AG08396 (cell line): Measurements from ENCODE around the gene SEPTIN10.
A peak's percentile ranks its signal among the peaks of the same experiment; 100 is the strongest.

Source experiments
- DNase-seq: peaks from one replicate; pipeline ENCODE4 v3.0.0; 2012; ENCODE audit warnings: low spot score, mixed read lengths

Gene SEPTIN10

GRCh38 chr2:109521233-109522062 lies 92.3 kb downstream of the SEPTIN10 start:
- DNase-seq, result no peak

GRCh38 chr2:109519513-109519912 lies 94.3 kb downstream of the SEPTIN10 start:
- DNase-seq, result no peak

- no peak for DNase-seq
Measured at GRCh38 chr2:109517118-109517889, 96.5 kb downstream of the SEPTIN10 start.

GRCh38 chr2:109516445-109517117 lies 97.2 kb downstream of the SEPTIN10 start:
- DNase-seq, result peak; percentile 56

GRCh38 chr2:109514857-109515256 lies 98.9 kb downstream of the SEPTIN10 start:
- DNase-seq, result no peak

GRCh38 chr2:109513749-109514588 lies 99.8 kb downstream of the SEPTIN10 start:
- DNase-seq, result peak; percentile 86

- DNase-seq, result no peak
Measured at GRCh38 chr2:109513230-109513629, 100.5 kb downstream of the SEPTIN10 start.

- no peak for DNase-seq
Measured at GRCh38 chr2:109512076-109512475, 101.7 kb downstream of the SEPTIN10 start.

GRCh38 chr2:109511168-109511567 lies 102.6 kb downstream of the SEPTIN10 start:
- DNase-seq, result no peak

- DNase-seq, result peak; percentile 87
Measured at GRCh38 chr2:109510136-109511028, 103.4 kb downstream of the SEPTIN10 start.

GRCh38 chr2:109508556-109508955 lies 105.2 kb downstream of the SEPTIN10 start:
- DNase-seq, result no peak

GRCh38 chr2:109507828-109508227 lies 105.9 kb downstream of the SEPTIN10 start:
- no peak for DNase-seq

- DNase-seq, result no peak
Measured at GRCh38 chr2:109507217-109507616, 106.5 kb downstream of the SEPTIN10 start.

GRCh38 chr2:109503191-109503590 lies 110.6 kb downstream of the SEPTIN10 start:
- DNase-seq, result no peak

GRCh38 chr2:109501461-109501860 lies 112.3 kb downstream of the SEPTIN10 start:
- DNase-seq, result no peak

- no peak for DNase-seq
Measured at GRCh38 chr2:109500910-109501309, 112.9 kb downstream of the SEPTIN10 start.

GRCh38 chr2:109499566-109499965 lies 114.2 kb downstream of the SEPTIN10 start:
- DNase-seq, result no peak

- DNase-seq, result no peak
Measured at GRCh38 chr2:109498906-109499305, 114.9 kb downstream of the SEPTIN10 start.

GRCh38 chr2:109497911-109498870 lies 115.6 kb downstream of the SEPTIN10 start:
- peak; percentile 59 for DNase-seq
